Coronary artery (tissue), 2 donors: ENCODE measurements around the gene RPS6KA2.

Experiments
- DNase-seq: peaks from one replicate; pipeline ENCODE4 v3.0.0-alpha.2; 2017; ENCODE audit warnings: low spot score
- H3K27ac ChIP-seq, 2 donors: fragments of 200-600 bp; sonication (generic); one replicate each; pipeline ENCODE4 v1.5.1; 2016 to 2019
- H3K4me3 ChIP-seq: fragments of 200-600 bp; sonication (generic); 2 replicates; pipeline ENCODE4 v1.5.1; 2016; ENCODE audit warnings: mild to moderate bottlenecking, moderate library complexity
- CTCF ChIP-seq: fragments of 200-600 bp; sonication (generic); IDR thresholded peaks from one replicate; pipeline ENCODE4 v1.5.1; 2019; ENCODE audit warnings: antibody characterized with exemption

RPS6KA2 gene

GRCh38 chr6:166436195-166437139 lies 190.6 kb downstream of the RPS6KA2 start:
- H3K27ac ChIP-seq: no peak overlapping the region
- H3K4me3 ChIP-seq: no peak overlapping the region
- TF ChIP-seq CTCF: no peak
- no peak for DNase-seq

- no peak for TF ChIP-seq CTCF
- no peak for DNase-seq
- H3K27ac ChIP-seq: no peak overlapping the region
- no peak overlapping the region for H3K4me3 ChIP-seq
Measured at GRCh38 chr6:166435574-166435973, 191.5 kb downstream of the RPS6KA2 start.

- no peak for DNase-seq
- H3K4me3 ChIP-seq: no peak overlapping the region
- H3K27ac ChIP-seq: no peak overlapping the region
- no peak for TF ChIP-seq CTCF
Measured at GRCh38 chr6:166434336-166434735, 192.7 kb downstream of the RPS6KA2 start.

GRCh38 chr6:166433096-166433495 lies 194.0 kb downstream of the RPS6KA2 start:
- no peak overlapping the region for H3K27ac ChIP-seq
- no peak for TF ChIP-seq CTCF
- DNase-seq: no peak

GRCh38 chr6:166430269-166430668 lies 196.8 kb downstream of the RPS6KA2 start:
- no peak overlapping the region for H3K27ac ChIP-seq
- no peak for DNase-seq
- TF ChIP-seq CTCF: no peak
- no peak overlapping the region for H3K4me3 ChIP-seq

More at GRCh38 chr6:166433096-166433495, 194.0 kb downstream of the RPS6KA2 start:
- no peak overlapping the region for H3K4me3 ChIP-seq

- H3K27ac ChIP-seq: no peak overlapping the region
- no peak for DNase-seq
Measured at GRCh38 chr6:166424431-166424830, 202.6 kb downstream of the RPS6KA2 start.

More at GRCh38 chr6:166424431-166424830, 202.6 kb downstream of the RPS6KA2 start:
- no peak overlapping the region for H3K4me3 ChIP-seq
- TF ChIP-seq CTCF: no peak
